Subcutaneous abdominal adipose tissue (tissue), 5 donors: ENCODE measurements around the gene NUTF2.
A peak's percentile ranks its signal among the peaks of the same experiment; 100 is the strongest.

Experiments used
- H3K27ac ChIP-seq: one replicate; pipeline ENCODE4 v1.7.0; 2013; ENCODE audit warnings: low read depth, mild to moderate bottlenecking, inconsistent platforms, low read length, moderate library complexity
- H3K27me3 ChIP-seq, 5 donors: one replicate each; pipeline ENCODE4 v1.7.0; 2013; ENCODE audit warnings: low read length in 5 of 5, inconsistent platforms in 1 of 5; ENCODE audit not compliant: control insufficient read depth in 5 of 5, insufficient read depth in 4 of 5
- H3K36me3 ChIP-seq, 5 donors: one replicate each; pipeline ENCODE4 v1.7.0; 2013; ENCODE audit warnings: low read length in 5 of 5; ENCODE audit not compliant: control insufficient read depth in 5 of 5, insufficient read depth in 5 of 5
- H3K4me1 ChIP-seq, 5 donors: one replicate each; pipeline ENCODE4 v1.7.0; 2013; ENCODE audit warnings: low read length in 5 of 5, mild to moderate bottlenecking in 3 of 5, moderate library complexity in 1 of 5; ENCODE audit not compliant: control insufficient read depth in 5 of 5, insufficient read depth in 5 of 5
- H3K4me3 ChIP-seq, 5 donors: one replicate each; pipeline ENCODE4 v1.7.0; 2013; ENCODE audit warnings: low read length in 5 of 5, low read depth in 1 of 5
- H3K9ac ChIP-seq, 5 donors: one replicate each; pipeline ENCODE4 v1.7.0; 2013; ENCODE audit warnings: low read length in 5 of 5, mild to moderate bottlenecking in 4 of 5, moderate library complexity in 3 of 5
- H3K9me3 ChIP-seq, 5 donors: one replicate each; pipeline ENCODE4 v1.7.0; 2013; ENCODE audit warnings: low read length in 5 of 5; ENCODE audit not compliant: control insufficient read depth in 5 of 5
- donor health status: healthy.
- donor health status: healthy.
- donor health status: healthy.
- donor health status: healthy.
- donor health status: healthy.

NUTF2 gene

GRCh38 chr16:67892375-67892774, 45.6 kb downstream of the NUTF2 start:
- Histone ChIP-seq H3K4me3 (peak overlapping the region; percentile 46 to 67 (median 58)), H3K9ac (peak overlapping the region in 3 of 5 donors; percentile 37 to 61 (median 56))

GRCh38 chr16:67892899-67893742, 46.4 kb downstream of the NUTF2 start, which contains the start of gene PSKH1:
TSS of gene PSKH1 (plus strand) at chr16:67893254. CDS start at chr16:67908750, 15,496 bp downstream.
- peaks cover 9 to 41% (median 37%) of the 10 kb centered on the region in 5 donors for H3K4me1 ChIP-seq

More at GRCh38 chr16:67892375-67892774, 45.6 kb downstream of the NUTF2 start:
- H3K36me3 ChIP-seq = no peaks in the 10 kb centered on the region
- H3K4me1 ChIP-seq = peaks cover 9 to 38% (median 34%) of the 10 kb centered on the region in 5 donors
- H3K27me3 ChIP-seq = no peaks in the 10 kb centered on the region
- peak overlapping the region; percentile 90 for H3K27ac ChIP-seq
- H3K9me3 ChIP-seq = no peaks in the 10 kb centered on the region

GRCh38 chr16:67893743-67894399, 47.1 kb downstream of the NUTF2 start:
- H3K4me3 ChIP-seq = peak overlapping the region; percentile 86 to 97 (median 89)
- H3K9ac ChIP-seq = peak overlapping the region; percentile 87 to 99 (median 97)
- H3K4me1 ChIP-seq = peaks cover 9 to 41% (median 37%) of the 10 kb centered on the region in 5 donors
- no peaks in the 10 kb centered on the region for H3K9me3 ChIP-seq
- H3K36me3 ChIP-seq = no peaks in the 10 kb centered on the region
- peak overlapping the region; percentile 90 for H3K27ac ChIP-seq
- no peaks in the 10 kb centered on the region for H3K27me3 ChIP-seq

More at GRCh38 chr16:67892899-67893742, 46.4 kb downstream of the NUTF2 start, which contains the start of gene PSKH1:
- no peaks in the 10 kb centered on the region for H3K27me3 ChIP-seq
- H3K4me3 ChIP-seq = peak within 1 kb of the TSS; percentile 86 to 97 (median 89)
- no peaks in the 10 kb centered on the region for H3K9me3 ChIP-seq
- H3K27ac ChIP-seq = peak within 1 kb of the TSS; percentile 90
- H3K36me3 ChIP-seq = no peaks in the 10 kb centered on the region
- H3K9ac ChIP-seq = peak within 1 kb of the TSS; percentile 87 to 99 (median 97)

- H3K27ac ChIP-seq = peak overlapping the region; percentile 31
- H3K4me3 ChIP-seq = no peak overlapping the region
- peak overlapping the region in 1 of 5 donors; percentile 33 for H3K9ac ChIP-seq
- no peaks in the 10 kb centered on the region for H3K27me3 ChIP-seq
- H3K4me1 ChIP-seq = peaks cover 9 to 41% (median 37%) of the 10 kb centered on the region in 5 donors
- H3K9me3 ChIP-seq = no peaks in the 10 kb centered on the region
- peaks cover 0 to 7% (median 2%) of the 10 kb centered on the region in 5 donors for H3K36me3 ChIP-seq
Measured at GRCh38 chr16:67897231-67897630, 50.5 kb downstream of the NUTF2 start.

GRCh38 chr16:67901734-67902133, 55.0 kb downstream of the NUTF2 start:
- Histone ChIP-seq H3K4me1 (peaks cover under 1 to 16% (median 9%) of the 10 kb centered on the region in 5 donors), H3K27ac (no peak overlapping the region), H3K27me3 (no peaks in the 10 kb centered on the region), H3K9me3 (no peaks in the 10 kb centered on the region), H3K36me3 (peaks cover 0 to 18% (median 11%) of the 10 kb centered on the region in 5 donors), H3K4me3 (no peak overlapping the region), H3K9ac (no peak overlapping the region)

- Histone ChIP-seq H3K27me3 (no peaks in the 10 kb centered on the region), H3K36me3 (peaks cover 0 to 18% (median 11%) of the 10 kb centered on the region in 5 donors), H3K27ac (no peak overlapping the region), H3K9me3 (no peaks in the 10 kb centered on the region), H3K4me1 (peaks cover 0 to 7% (median 0%) of the 10 kb centered on the region in 5 donors), H3K9ac (peak overlapping the region in 2 of 5 donors; percentile 2 to 58), H3K4me3 (no peak overlapping the region)
Measured at GRCh38 chr16:67902831-67903230, 56.1 kb downstream of the NUTF2 start.

GRCh38 chr16:67907397-67908180, 60.9 kb downstream of the NUTF2 start:
- Histone ChIP-seq H3K36me3 (peaks cover 2 to 53% (median 43%) of the 10 kb centered on the region in 5 donors), H3K4me1 (peaks cover 0 to 9% (median 0%) of the 10 kb centered on the region in 5 donors), H3K9me3 (no peaks in the 10 kb centered on the region), H3K4me3 (no peak overlapping the region), H3K9ac (peak overlapping the region in 1 of 5 donors; percentile 17), H3K27ac (no peak overlapping the region), H3K27me3 (no peaks in the 10 kb centered on the region)

- H3K27ac ChIP-seq = no peak overlapping the region
- H3K27me3 ChIP-seq = no peaks in the 10 kb centered on the region
- H3K9me3 ChIP-seq = no peaks in the 10 kb centered on the region
- H3K4me1 ChIP-seq = peaks cover 0 to 3% (median 0%) of the 10 kb centered on the region in 5 donors
- no peak overlapping the region for H3K4me3 ChIP-seq
- no peak overlapping the region for H3K9ac ChIP-seq
- H3K36me3 ChIP-seq = peaks cover 2 to 43% (median 36%) of the 10 kb centered on the region in 5 donors
Measured at GRCh38 chr16:67909056-67909742, 62.5 kb downstream of the NUTF2 start.

GRCh38 chr16:67910158-67910557, 63.4 kb downstream of the NUTF2 start:
- Histone ChIP-seq H3K9me3 (no peaks in the 10 kb centered on the region), H3K27me3 (no peaks in the 10 kb centered on the region), H3K4me3 (no peak overlapping the region), H3K36me3 (peaks cover 2 to 47% (median 36%) of the 10 kb centered on the region in 5 donors), H3K9ac (no peak overlapping the region), H3K4me1 (peaks cover 0 to 3% (median 0%) of the 10 kb centered on the region in 5 donors), H3K27ac (no peak overlapping the region)
